Epithelial cell of prostate (primary cell): ENCODE results near the gene CTNNBL1.
A peak's percentile ranks its signal among the peaks of the same experiment; 100 is the strongest.
"Not testable (repeated sequence)": the region's sequence is repeated elsewhere in the genome, so short reads cannot be mapped to it uniquely, and the experiment has no call there.

Experiments
- DNase-seq: peaks from one replicate; pipeline ENCODE4 v3.0.0-alpha.2; 2011; ENCODE audit warnings: low read depth, low spot score
- H3K27ac ChIP-seq: fragments of 450-650 bp; 2 replicates; pipeline ENCODE4 v1.5.1; 2017; ENCODE audit warnings: mild to moderate bottlenecking

The CTNNBL1 gene

GRCh38 chr20:37693635-37694626 lies at the start of gene CTNNBL1:
TSS of gene CTNNBL1 (plus strand) at chr20:37694030. CDS start at chr20:37694123, 93 bp downstream.
- H3K27ac ChIP-seq: no peak within 1 kb of the TSS
- DNase-seq: peak; percentile 76

GRCh38 chr20:37644605-37645004 lies 49.2 kb upstream of the CTNNBL1 start:
- DNase-seq: no peak
- H3K27ac ChIP-seq: no peak overlapping the region

- no peak for DNase-seq
- no peak overlapping the region for H3K27ac ChIP-seq
Observed at GRCh38 chr20:37647946-37648345, 45.9 kb upstream of the CTNNBL1 start.

GRCh38 chr20:37649017-37649416 lies 44.8 kb upstream of the CTNNBL1 start:
- DNase-seq: no peak
- no peak overlapping the region for H3K27ac ChIP-seq

GRCh38 chr20:37649676-37650370 lies 44.0 kb upstream of the CTNNBL1 start:
- no peak for DNase-seq
- H3K27ac ChIP-seq: no peak overlapping the region

GRCh38 chr20:37650661-37651060 lies 43.2 kb upstream of the CTNNBL1 start:
- no peak for DNase-seq
- H3K27ac ChIP-seq: no peak overlapping the region

GRCh38 chr20:37651932-37652331 lies 41.9 kb upstream of the CTNNBL1 start:
- no peak for DNase-seq
- no peak overlapping the region for H3K27ac ChIP-seq

GRCh38 chr20:37656945-37657344 lies 36.9 kb upstream of the CTNNBL1 start:
- no peak for DNase-seq
- no peak overlapping the region for H3K27ac ChIP-seq

- no peak for DNase-seq
- no peak overlapping the region for H3K27ac ChIP-seq
Observed at GRCh38 chr20:37657924-37658804, 35.7 kb upstream of the CTNNBL1 start.

- DNase-seq: no peak
- no peak overlapping the region for H3K27ac ChIP-seq
Observed at GRCh38 chr20:37661519-37661918, 32.3 kb upstream of the CTNNBL1 start.

GRCh38 chr20:37662308-37662707 lies 31.5 kb upstream of the CTNNBL1 start:
- H3K27ac ChIP-seq: no peak overlapping the region
- no peak for DNase-seq

GRCh38 chr20:37664595-37664994 lies 29.2 kb upstream of the CTNNBL1 start:
- not testable (repeated sequence) for DNase-seq, H3K27ac ChIP-seq

- DNase-seq: no peak
- H3K27ac ChIP-seq: no peak overlapping the region
Observed at GRCh38 chr20:37668166-37668565, 25.7 kb upstream of the CTNNBL1 start.

- no peak overlapping the region for H3K27ac ChIP-seq
- DNase-seq: no peak
Observed at GRCh38 chr20:37669062-37669772, 24.6 kb upstream of the CTNNBL1 start.

- H3K27ac ChIP-seq: no peak overlapping the region
- no peak for DNase-seq
Observed at GRCh38 chr20:37669773-37670236, 24.0 kb upstream of the CTNNBL1 start.

GRCh38 chr20:37670351-37670791 lies 23.5 kb upstream of the CTNNBL1 start:
- no peak overlapping the region for H3K27ac ChIP-seq
- DNase-seq: no peak

- DNase-seq: no peak
- H3K27ac ChIP-seq: no peak overlapping the region
Observed at GRCh38 chr20:37672143-37672542, 21.7 kb upstream of the CTNNBL1 start.

- no peak overlapping the region for H3K27ac ChIP-seq
- DNase-seq: no peak
Observed at GRCh38 chr20:37673444-37673843, 20.4 kb upstream of the CTNNBL1 start.

GRCh38 chr20:37676440-37676839 lies 17.4 kb upstream of the CTNNBL1 start:
- no peak for DNase-seq
- H3K27ac ChIP-seq: no peak overlapping the region
